Body of pancreas (tissue), 4 donors: ENCODE measurements around the gene MRRF.

ENCODE experiments used
- CTCF ChIP-seq, 7 experiments: fragments of 450-650 bp in 4 of 7; fragments of 200-600 bp in 3 of 7; sonication (generic) in 3 of 7; IDR thresholded peaks; one replicate each; pipeline ENCODE4 v1.5.1; 2016 to 2019; ENCODE audit warnings: antibody characterized with exemption in 7 of 7
- POLR2A ChIP-seq, 3 donors: fragments of 450-650 bp; IDR thresholded peaks; one replicate each; pipeline ENCODE4 v1.6.1; 2016; ENCODE audit warnings: antibody characterized with exemption in 3 of 3, mild to moderate bottlenecking in 2 of 3

- TF ChIP-seq POLR2A (IDR thresholded peaks at IDR 0.05) (no peak), CTCF (IDR thresholded peaks at IDR 0.05) (no peak)
These were observed 50.9 kb downstream of the MRRF start for GRCh38 chr9:122315534-122315933.
